HG03565 (cell line): ENCODE results near the gene NRIP3.

Experiments
- ATAC-seq: cut with Tn5 transposase; IDR thresholded peaks from one replicate; pipeline ENCODE4 v1.9.1; 2021; ENCODE audit warnings: mild to moderate bottlenecking, moderate library complexity; ENCODE audit not compliant: unreplicated experiment

The NRIP3 gene

GRCh38 chr11:9003573-9004182 is at the start of gene NRIP3:
Gene NRIP3 (minus strand): TSS chr11:9004001. CDS start chr11:9003935, 66 bp downstream.
- no peak for ATAC-seq

- no peak for ATAC-seq
These were observed 48.5 kb upstream of the NRIP3 start for GRCh38 chr11:9052316-9052715.

- no peak for ATAC-seq
These were observed 46.2 kb upstream of the NRIP3 start for GRCh38 chr11:9049959-9050358.

- ATAC-seq, result no peak
These were observed 44.2 kb upstream of the NRIP3 start for GRCh38 chr11:9047964-9048523.

GRCh38 chr11:9046481-9046880 is 42.7 kb upstream of the NRIP3 start:
- ATAC-seq, result no peak

- no peak for ATAC-seq
These were observed 38.7 kb upstream of the NRIP3 start for GRCh38 chr11:9042488-9042887.

- ATAC-seq, result no peak
These were observed 37.9 kb upstream of the NRIP3 start for GRCh38 chr11:9041747-9042146.

GRCh38 chr11:9040410-9040809 is 36.6 kb upstream of the NRIP3 start:
- no peak for ATAC-seq

GRCh38 chr11:9039863-9040262 is 36.1 kb upstream of the NRIP3 start:
- ATAC-seq, result no peak

- ATAC-seq, result no peak
These were observed 35.4 kb upstream of the NRIP3 start for GRCh38 chr11:9039198-9039597.

- no peak for ATAC-seq
These were observed 34.7 kb upstream of the NRIP3 start for GRCh38 chr11:9038541-9038940.

GRCh38 chr11:9037963-9038362 is 34.2 kb upstream of the NRIP3 start:
- ATAC-seq, result no peak

- no peak for ATAC-seq
These were observed 33.4 kb upstream of the NRIP3 start for GRCh38 chr11:9037046-9037780.

- ATAC-seq, result no peak
These were observed 26.8 kb upstream of the NRIP3 start for GRCh38 chr11:9030601-9031000.

GRCh38 chr11:9029422-9029821 is 25.6 kb upstream of the NRIP3 start:
- ATAC-seq, result no peak

GRCh38 chr11:9028581-9028980 is 24.8 kb upstream of the NRIP3 start:
- no peak for ATAC-seq

GRCh38 chr11:9025101-9025850 is 21.5 kb upstream of the NRIP3 start:
- ATAC-seq, result no peak

GRCh38 chr11:9022961-9023680 is 19.3 kb upstream of the NRIP3 start:
- no peak for ATAC-seq

GRCh38 chr11:9020916-9021315 is 17.1 kb upstream of the NRIP3 start:
- no peak for ATAC-seq

- no peak for ATAC-seq
These were observed 16.1 kb upstream of the NRIP3 start for GRCh38 chr11:9019861-9020260.

GRCh38 chr11:9017773-9018172 is 14.0 kb upstream of the NRIP3 start:
- ATAC-seq, result no peak
